GM18505 (cell line): ENCODE data around the gene FGF4.

Experiments used
- ATAC-seq: cut with Tn5 transposase; IDR thresholded peaks from one replicate; pipeline ENCODE4 v1.9.1; 2021; ENCODE audit not compliant: unreplicated experiment
- POLR2A ChIP-seq: IDR thresholded peaks from 4 replicates; pipeline ENCODE4 v1.6.1; 2011; ENCODE audit warnings: borderline replicate concordance; ENCODE audit not compliant: insufficient read depth, insufficient read length; ENCODE audit errors: extremely low read depth

Gene FGF4

GRCh38 chr11:69800278-69800677 is 25.1 kb upstream of the FGF4 start:
- no peak for ATAC-seq
- no peak for TF ChIP-seq POLR2A

GRCh38 chr11:69799582-69799981 is 24.4 kb upstream of the FGF4 start:
- ATAC-seq: no peak
- no peak for TF ChIP-seq POLR2A

DNA sequence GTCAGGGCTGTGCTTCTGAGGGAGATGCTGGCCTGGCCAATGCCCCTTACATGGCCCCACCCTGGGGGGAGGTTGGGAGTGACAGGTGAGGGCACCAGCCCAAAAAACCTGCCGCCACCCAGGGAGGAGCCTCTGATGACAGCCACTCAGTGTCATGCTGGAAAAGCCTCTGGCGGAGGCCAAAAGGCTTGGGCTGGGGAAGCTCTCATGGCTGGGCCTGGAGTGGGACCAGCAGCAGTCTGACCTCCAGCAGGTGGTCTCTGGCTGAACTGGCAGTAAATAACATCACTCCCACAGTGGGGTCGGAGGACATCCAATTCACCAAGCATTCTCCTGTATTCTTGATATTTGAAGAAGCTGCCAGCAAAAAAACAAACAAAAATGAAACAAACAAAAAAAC is 24.0 kb upstream of the FGF4 start:
- TF ChIP-seq POLR2A: no peak
- no peak for ATAC-seq

DNA sequence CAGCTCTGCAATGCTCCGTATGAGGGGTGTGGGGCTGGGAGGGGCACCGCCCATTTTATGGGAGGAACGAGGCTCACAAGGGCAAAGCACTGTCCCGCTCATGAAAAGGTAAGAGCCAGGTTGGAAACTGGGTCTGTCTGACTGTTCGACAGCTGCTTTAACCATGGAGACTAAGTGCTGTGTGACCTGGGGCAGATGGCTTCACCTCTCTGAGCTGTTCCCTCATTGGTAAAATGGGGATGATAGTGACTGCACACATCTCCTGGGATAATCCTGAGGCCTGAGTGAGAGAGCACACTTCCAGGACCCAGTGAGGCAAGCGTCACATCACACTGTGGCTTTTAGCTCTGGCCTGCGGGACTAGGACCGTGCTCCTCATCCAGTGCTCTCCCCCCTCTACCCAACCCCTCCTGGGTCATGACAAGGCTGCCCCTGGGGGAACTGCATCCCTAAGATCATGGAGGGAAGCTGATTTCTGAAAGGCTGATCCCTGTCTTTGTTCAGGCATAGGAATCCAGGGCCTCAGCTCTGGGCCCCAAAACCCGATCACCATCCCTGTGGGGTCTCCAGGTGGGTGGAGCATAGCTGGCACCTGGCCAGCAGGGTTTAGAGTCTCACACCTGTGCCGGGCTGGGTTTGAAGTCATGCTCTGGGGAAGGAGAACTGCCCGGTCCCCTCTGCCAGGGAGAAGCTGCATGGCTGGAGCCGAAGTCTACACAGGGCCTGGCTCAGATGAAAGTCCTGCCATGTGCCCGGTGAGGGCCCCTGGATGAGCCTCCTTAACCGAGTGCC is 22.8 kb upstream of the FGF4 start:
- ATAC-seq: no peak
- TF ChIP-seq POLR2A: no peak

GRCh38 chr11:69797156-69797555 is 22.0 kb upstream of the FGF4 start:
- no peak for ATAC-seq
- no peak for TF ChIP-seq POLR2A

DNA sequence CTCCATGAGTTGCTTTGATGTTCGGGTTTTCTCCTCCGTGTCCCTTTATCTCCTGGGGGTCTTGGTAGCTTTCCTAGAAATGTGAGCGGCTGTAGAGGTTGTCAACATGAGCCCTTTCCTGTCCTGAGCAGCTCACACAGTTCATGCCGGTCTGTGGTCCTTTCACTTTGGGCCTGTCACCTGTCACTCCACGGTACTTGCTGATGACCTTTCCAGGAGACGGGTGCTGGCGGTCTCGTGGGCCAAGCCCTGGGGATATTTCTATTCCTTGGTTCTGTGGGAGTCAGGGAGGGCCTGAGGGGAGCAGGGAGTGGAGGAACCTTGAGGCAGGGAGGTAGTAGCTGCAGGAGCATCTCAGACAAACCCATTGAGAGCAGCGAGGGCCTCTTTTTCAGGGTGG is 20.9 kb upstream of the FGF4 start:
- TF ChIP-seq POLR2A: no peak
- ATAC-seq: no peak

GRCh38 chr11:69791276-69792180 is 16.4 kb upstream of the FGF4 start:
- no peak for ATAC-seq
- TF ChIP-seq POLR2A: no peak

DNA sequence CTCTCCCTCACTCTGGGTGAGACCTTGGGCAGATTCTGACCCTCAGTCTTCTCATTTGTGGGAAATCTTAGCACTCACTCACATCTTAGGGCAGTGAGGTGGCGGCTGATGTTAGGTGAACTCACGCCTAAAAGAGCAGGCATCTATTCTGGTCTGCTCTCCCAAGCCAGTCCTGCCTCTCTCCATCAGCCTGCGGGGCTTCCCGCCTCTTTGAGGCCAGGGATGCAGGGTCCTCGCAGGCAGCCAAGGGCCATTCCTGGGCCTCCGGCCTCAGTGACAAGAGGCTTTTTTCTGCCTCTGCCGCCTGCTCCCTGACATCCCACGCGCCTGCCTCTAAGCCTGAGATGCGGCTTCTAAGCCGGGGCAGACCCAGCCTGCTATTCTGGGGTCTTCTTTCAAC is 13.8 kb upstream of the FGF4 start:
- TF ChIP-seq POLR2A: no peak
- ATAC-seq: no peak

DNA sequence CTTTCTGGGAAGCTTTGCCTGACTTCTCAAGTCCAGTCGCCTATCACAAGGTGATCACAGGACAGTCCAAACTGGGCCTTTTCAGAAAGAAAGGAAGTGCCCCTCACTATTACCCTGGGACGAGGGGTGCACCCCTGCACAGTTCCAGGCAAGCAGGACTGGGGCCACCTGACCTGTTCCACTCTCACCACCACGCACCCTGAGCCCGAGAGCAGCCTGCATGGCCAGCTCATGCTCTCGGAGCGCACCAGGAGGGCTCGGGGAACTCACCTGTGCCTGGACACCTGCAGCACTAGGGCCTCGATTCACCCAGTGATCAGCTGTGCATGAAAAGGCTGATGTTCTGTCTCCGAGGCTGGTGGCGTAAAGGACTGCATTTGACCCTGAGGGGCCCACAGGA is 12.8 kb upstream of the FGF4 start:
- no peak for ATAC-seq
- TF ChIP-seq POLR2A: no peak

- no peak for TF ChIP-seq POLR2A
- no peak for ATAC-seq
Measured at GRCh38 chr11:69787457-69787856, 12.3 kb upstream of the FGF4 start.

DNA sequence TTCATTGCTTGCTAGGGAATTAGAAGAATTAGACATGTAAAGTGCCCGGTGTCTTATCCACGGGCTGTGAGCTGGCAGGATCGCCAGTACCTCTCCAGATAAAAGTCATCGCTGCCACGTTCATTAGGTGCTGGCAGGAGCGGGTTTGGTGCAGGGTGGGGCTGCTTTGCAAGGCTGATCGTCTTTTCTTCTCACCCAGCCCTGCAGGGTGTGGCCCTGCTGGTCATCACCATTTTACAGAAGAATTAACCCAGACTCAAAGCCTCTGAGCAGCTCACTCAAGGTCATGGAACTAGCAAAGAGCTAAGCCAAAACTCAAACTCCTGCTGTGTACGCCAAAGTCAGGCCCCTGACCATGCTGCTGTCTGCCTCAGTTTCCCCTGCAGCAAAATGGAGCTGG is 6.1 kb upstream of the FGF4 start:
- no peak for TF ChIP-seq POLR2A
- ATAC-seq: no peak

- ATAC-seq: no peak
- TF ChIP-seq POLR2A: no peak
Measured at GRCh38 chr11:69778373-69778772, 3.2 kb upstream of the FGF4 start.

- ATAC-seq: no peak
- no peak for TF ChIP-seq POLR2A
Measured at GRCh38 chr11:69774354-69775162, 583 bp downstream of the FGF4 start.

DNA sequence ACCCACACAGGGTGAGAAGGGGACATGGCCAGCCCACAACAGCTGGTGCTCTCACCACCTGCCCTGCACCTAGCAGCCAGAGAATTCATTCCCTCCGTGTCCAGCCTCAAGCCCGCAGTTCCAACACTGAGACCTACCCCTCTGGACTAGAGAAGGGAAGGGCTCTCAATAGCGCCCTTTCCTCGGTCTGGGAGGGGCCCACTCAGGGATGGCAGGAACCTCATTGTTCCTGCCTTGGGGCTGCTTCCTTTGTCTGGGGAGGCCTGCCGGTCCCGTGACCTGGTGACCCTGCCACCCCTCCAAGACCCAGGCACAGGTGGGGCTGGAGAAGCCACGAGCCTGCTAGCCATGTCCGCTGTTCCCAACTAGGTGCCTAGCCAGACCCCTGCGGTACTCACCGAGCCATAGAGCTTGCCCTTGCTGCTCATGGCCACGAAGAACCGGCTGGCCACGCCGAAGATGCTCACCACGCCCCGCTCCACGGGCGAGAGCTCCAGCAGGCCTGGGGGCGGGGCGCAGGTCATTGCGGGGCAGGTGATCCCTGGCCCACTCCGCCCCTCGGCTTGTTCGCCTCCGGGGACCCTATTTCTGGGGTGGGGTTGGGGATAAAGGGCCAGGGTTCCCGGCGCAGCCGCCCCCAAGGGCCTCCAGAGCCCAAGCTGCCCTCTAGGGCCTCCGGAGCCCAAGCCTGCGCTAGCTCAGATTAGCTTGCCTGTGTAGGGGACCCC is 1.4 kb downstream of the FGF4 start:
- TF ChIP-seq POLR2A: no peak
- ATAC-seq: no peak

GRCh38 chr11:69771466-69771865 is 3.7 kb downstream of the FGF4 start:
- no peak for ATAC-seq
- TF ChIP-seq POLR2A: no peak
